Stimulated activated CD4-positive, alpha-beta T cell treated with anti-CD3 and anti-CD28 coated beads, Interleukin-1b, Interleukin-23, amount 100 ng/mL, for 48 hours (primary cell): ENCODE data around the gene LIX1L.

ENCODE experiments used
- DNase-seq: peaks from one replicate; pipeline ENCODE4 v3.0.0-alpha.2; 2020

LIX1L gene

DNA sequence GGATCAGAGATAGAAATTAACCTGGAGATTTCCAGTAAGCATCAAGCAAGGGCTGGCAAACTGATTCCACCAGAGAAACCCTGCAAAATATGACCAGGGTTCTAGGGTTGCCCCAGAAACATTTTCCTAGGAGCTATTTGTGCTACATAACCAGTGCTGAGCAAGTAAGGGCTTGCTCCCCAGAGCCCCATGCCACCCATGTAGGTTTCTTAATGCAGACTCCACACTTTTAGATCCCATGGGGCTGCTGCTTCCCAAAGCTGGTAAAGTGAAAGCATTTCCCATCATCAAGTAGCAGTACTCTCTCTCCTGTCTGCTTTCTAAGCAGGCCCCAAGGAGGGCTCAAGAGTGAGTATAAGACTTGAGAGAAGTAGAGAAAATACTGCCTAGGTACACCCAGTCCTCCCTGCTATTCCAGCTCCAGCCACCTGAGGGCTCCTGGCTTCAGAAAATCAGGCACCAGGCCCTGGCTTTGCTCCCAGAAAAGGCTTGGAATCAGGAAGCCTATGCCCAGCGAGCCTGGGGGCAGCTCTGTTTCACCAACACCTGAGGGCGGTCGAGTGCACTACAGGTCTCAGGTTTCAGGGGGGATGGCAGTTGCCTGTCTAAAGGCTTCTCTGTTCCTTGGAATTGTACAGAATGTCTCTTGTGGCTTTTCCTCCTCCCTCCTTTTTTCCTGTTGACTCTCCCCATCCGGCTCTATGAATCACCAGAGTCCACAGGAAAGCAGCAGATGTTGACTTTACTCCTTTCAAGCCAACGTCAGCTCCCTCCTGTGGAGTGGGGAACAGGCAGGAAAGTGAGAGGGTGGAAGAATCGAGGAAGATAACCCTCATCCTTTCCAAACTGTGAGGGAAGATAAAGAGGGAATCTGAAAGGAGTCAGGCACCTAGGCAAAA is 66.0 kb downstream of the LIX1L start:
- peak; percentile 45 for DNase-seq

DNA sequence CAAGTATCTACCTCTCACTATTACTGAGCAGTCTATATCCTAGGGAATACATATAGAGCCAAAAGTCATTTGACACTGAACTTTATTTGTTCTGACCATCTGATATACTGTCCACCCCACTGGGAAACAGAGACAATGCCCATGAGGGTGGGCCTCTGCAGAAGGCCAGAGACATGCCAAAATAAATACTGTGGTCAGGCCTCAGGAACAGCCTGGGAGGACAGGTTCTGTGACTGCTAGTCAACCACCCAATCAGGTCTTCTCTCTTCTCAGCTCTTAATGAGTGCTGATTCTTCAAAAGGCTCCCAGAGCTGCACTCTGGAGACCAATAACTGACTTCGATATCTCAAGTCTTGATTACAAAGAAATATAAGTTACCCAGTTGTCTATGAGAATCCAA is 66.7 kb downstream of the LIX1L start:
- DNase-seq = no peak

DNA sequence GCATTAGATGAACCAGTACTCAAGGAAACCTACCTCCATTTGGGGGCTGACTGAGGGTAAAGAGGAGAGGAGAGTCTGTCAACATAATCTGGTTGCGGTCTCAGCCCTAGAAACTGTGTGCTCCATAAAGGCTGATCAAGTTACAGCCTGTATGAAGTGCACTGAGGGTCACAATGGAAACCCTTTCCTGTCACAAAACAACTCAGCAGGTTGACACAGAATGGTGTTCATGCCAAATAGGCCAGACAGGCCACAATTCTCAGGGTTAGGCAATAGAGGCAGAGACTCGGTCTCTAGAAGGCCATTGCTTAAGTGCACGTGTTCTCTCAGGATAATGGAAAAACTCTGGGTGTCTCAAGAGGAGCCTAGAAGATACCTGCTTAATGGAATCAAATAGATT is 68.1 kb downstream of the LIX1L start:
- no peak for DNase-seq

DNA sequence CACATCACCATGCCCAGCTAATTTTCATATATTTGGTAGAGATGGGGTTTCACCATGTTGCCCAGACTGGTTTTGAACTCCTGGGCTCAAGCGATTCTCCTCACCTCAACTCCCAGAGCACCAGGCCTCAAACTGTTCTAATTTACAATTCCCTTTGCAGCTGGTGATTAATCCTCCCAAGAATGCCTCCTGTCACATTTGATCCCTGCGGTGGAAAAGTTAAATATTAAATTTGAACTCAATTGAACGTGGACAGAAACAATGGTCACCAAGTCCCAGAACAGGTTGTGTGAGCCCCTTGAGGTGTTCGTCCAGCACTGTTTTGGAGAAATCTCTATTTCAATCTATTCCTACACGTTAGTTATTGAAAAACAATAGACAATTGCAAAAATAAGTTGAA is 70.2 kb downstream of the LIX1L start:
- DNase-seq = no peak

DNA sequence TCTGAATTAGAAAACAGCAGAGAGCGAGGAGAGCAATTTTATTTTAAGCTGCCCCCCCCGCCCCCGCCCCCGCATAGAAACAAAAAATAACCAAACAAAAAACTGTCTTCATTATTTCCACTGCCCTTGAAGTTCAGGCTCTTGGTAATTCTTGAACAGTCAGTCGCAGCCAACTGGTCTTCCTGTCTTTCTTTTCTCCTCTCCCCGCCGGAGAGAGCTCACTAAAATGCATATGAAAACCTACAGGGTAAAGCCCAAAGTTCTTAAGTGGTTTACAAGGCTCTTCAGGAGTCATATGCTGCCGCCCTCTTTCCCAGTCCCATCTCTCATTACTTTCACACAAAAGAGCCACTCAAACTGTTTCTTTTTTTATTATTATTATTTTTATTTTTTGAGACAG is 71.0 kb downstream of the LIX1L start:
- no peak for DNase-seq

DNA sequence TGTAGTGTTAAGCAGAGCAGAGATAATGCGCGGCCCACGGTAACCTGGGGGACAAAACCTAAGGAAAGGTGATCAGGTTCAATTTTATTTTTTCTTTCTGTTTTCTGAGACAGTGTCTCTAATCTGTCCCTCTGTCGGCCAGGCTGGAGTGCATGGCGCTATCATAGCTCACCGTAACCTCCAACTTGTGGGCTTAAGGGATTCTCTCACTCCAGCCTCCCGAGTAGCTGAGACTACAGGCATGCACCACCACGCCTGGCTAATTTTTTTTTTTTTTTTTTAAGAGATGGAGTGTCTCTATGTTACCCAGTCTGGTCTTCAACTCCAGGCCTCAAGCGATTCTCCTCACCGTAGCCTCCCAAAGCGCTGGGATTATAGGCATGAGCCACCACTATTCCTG is 71.4 kb downstream of the LIX1L start:
- no peak for DNase-seq

DNA sequence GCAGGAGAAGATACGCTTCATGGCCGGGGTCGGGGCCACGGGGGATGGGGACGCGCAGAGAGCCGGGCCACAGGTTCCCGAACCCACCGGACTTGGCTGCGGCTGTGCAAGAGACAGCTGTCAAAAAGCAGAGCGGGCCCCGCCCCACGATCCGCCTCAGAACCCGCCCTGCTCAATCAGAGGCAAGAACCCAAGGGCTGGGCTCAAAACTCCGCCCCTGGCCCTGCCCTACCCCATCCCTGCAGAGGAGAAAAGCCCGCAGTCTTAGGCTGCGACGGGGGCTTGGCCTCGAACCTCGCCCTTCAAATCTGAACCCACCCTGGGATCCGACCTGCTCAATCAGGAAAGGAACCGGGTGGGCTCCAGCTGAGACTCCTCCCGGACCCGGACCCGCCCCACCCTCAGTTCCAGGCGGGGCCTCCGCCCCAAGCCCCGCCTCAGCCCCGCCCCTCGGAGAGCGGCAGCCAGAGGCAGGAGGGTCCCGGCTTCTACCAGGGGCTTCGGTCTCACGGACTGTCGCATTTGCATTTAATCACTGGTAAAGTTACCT is 72.0 kb downstream of the LIX1L start, which contains the start of gene ANKRD35:
ANKRD35 (minus strand) TSS at position 129 of the 550 bp plus-strand sequence; CDS start at position 21, 108 bp downstream.
- DNase-seq = peak; percentile 86

DNA sequence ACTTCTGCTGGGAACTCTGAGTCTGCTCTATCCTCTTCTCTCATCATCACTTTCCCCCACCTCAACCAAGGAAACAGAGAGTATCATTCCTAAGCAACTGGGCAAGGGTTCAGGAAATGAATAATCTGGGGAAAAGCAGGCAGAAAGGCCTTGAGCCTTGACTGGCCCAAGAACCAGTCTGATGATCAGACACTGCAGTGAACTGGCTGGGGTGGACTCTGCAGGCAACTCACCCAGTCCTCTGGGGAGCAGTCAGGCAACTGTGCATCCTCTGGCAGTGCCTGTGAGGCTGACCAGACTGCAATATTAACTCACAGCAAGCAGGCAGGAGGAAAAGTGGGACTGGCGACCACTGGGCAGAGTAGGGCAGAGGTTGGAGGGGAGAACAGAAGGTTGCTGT is 73.1 kb downstream of the LIX1L start:
- no peak for DNase-seq
